MCF 10A (cell line): ENCODE measurements around the gene OSBP2. TPM values are rescaled to one million over a fixed set of nuclear protein-coding genes. Genes with fewer than 3 reads are reported as not detected.

ENCODE experiments used
- BruUV-seq: library from RNA; stranded (reverse); fragments of 400-500 nt; replicated peaks from 2 replicates; lab custom pipeline; 2021; lab: Mats Ljungman, UMichigan
- CTCF ChIA-PET: fragments of 300-600 bp; sonication (Branson Sonifier 250); formaldehyde crosslinking; extraction: SDS; loops from one replicate; lab custom pipeline; 2021; ENCODE audit warnings: antibody characterized with exemption, inconsistent platforms; lab: Yijun Ruan, JAX
- POLR2A ChIA-PET: fragments of 300-600, 350-650 bp; sonication (Branson Sonifier 250); formaldehyde crosslinking; extraction: SDS; loops from one replicate; lab custom pipeline; 2020; ENCODE audit warnings: antibody characterized with exemption, inconsistent platforms; lab: Yijun Ruan, JAX
- DNase-seq: peaks from one replicate; pipeline ENCODE4 v3.0.0-alpha.2; 2018; ENCODE audit not compliant: unreplicated experiment
- H3K27ac Mint-ChIP-seq: one replicate; pipeline ENCODE4 v1.8.0; 2022; ENCODE audit warnings: mild to moderate bottlenecking, low read depth, mixed read lengths; ENCODE audit not compliant: unreplicated experiment
- H3K27me3 Mint-ChIP-seq: one replicate; pipeline ENCODE4 v1.8.0; 2022; ENCODE audit warnings: mixed read lengths; ENCODE audit not compliant: insufficient read depth, unreplicated experiment
- H3K36me3 Mint-ChIP-seq: one replicate; pipeline ENCODE4 v1.8.0; 2022; ENCODE audit warnings: mild to moderate bottlenecking, moderate library complexity, mixed read lengths; ENCODE audit not compliant: insufficient read depth, unreplicated experiment
- H3K4me1 Mint-ChIP-seq: one replicate; pipeline ENCODE4 v1.8.0; 2022; ENCODE audit warnings: mixed read lengths; ENCODE audit not compliant: insufficient read depth, unreplicated experiment
- H3K4me3 Mint-ChIP-seq: one replicate; pipeline ENCODE4 v1.8.0; 2022; ENCODE audit warnings: mild to moderate bottlenecking, moderate library complexity, mixed read lengths; ENCODE audit not compliant: unreplicated experiment
- H3K9me3 Mint-ChIP-seq: one replicate; pipeline ENCODE4 v1.8.0; 2022; ENCODE audit warnings: mixed read lengths; ENCODE audit not compliant: unreplicated experiment
- intact Hi-C: fragments of 100-400 bp; cut with micrococcal nuclease; formaldehyde crosslinking; loops from 2 replicates; pipeline ENCODE4 v1.14.1; 2022
- total RNA-seq: library from RNA; stranded (reverse); gene quantifications from 2 replicates; pipeline ENCODE4 v1.2.3, GENCODE V29; 2022
- TF ChIP-seq, protein P1 (sequence below): fragments of 200-600 bp; IDR thresholded peaks from one replicate; pipeline ENCODE4 v1.8.0; 2022; ENCODE audit warnings: antibody characterized with exemption, mild to moderate bottlenecking; ENCODE audit not compliant: unreplicated experiment

Gene OSBP2
- total RNA-seq, 1 experiment from 2014 or later: 276 TPM

DNA sequence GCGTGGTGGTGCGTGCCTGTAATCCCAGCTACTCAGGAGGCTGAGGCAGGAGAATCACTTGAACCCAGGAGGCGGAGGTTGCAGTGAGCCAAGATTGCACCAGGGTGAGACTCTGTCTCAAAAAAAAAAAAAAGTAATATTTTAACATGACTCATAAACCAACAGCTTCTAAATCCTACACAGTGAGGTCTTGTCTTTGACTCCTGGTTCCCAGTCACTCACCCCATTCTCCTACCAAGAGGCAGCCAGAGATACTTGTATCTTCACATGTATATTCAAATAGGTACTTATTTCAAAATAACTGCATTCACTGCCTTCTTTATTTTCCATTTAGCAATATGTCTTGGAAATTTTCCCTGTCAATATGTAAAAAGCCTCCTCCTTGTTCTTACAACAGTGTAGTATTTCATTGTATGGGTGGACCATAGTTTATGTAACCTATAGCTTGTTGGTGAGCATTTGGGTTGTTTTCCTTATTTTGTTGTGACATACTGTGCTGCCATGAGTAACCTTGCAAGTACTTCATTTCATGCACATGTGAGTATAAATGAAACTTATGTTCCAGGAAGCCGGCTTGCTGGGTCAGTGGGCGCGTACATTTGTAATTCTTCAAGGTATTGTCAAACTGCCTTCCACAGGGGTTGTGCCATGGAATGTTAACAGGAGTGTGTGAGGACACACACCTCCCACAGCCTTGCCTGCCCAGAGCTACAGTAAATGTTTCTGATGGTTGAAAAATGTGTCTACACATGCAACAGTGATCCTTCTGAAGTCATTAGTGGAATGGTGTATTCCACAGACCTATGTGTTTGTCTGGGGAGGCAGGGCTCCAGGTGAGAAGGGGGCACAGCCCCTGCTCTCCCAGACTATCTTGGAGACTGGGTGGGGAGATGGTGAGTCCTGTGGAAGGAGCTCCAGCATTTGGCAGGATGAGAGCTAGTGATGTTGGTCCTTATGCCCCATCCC, 47.9 kb downstream of the OSBP2 start:
- DNase-seq: peak; percentile 44
- Mint-ChIP-seq H3K4me1 (peaks cover 5% of the 10 kb centered on the region), H3K27me3 (no peaks in the 10 kb centered on the region), H3K36me3 (no peaks in the 10 kb centered on the region), H3K9me3 (no peaks in the 10 kb centered on the region), H3K4me3 (no peak overlapping the region), H3K27ac (no peak overlapping the region)
- TF ChIP-seq, protein P1, sequence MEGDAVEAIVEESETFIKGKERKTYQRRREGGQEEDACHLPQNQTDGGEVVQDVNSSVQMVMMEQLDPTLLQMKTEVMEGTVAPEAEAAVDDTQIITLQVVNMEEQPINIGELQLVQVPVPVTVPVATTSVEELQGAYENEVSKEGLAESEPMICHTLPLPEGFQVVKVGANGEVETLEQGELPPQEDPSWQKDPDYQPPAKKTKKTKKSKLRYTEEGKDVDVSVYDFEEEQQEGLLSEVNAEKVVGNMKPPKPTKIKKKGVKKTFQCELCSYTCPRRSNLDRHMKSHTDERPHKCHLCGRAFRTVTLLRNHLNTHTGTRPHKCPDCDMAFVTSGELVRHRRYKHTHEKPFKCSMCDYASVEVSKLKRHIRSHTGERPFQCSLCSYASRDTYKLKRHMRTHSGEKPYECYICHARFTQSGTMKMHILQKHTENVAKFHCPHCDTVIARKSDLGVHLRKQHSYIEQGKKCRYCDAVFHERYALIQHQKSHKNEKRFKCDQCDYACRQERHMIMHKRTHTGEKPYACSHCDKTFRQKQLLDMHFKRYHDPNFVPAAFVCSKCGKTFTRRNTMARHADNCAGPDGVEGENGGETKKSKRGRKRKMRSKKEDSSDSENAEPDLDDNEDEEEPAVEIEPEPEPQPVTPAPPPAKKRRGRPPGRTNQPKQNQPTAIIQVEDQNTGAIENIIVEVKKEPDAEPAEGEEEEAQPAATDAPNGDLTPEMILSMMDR: no peak
- BruUV-seq: no TSS peak
- intact Hi-C loops: no loop called here
- ChIA-PET CTCF (interaction anchor here (0.6 to 1.6 kb wide), 4 partner anchors 12 to 365 kb away, joined by 3 to 9 read pairs (median 4); no protein-coding TSS in a partner anchor), POLR2A (interaction anchor here (0.6 to 1.0 kb wide), 2 partner anchors 15 to 154 kb away, joined by 3 read pairs; no protein-coding TSS in a partner anchor)

DNA sequence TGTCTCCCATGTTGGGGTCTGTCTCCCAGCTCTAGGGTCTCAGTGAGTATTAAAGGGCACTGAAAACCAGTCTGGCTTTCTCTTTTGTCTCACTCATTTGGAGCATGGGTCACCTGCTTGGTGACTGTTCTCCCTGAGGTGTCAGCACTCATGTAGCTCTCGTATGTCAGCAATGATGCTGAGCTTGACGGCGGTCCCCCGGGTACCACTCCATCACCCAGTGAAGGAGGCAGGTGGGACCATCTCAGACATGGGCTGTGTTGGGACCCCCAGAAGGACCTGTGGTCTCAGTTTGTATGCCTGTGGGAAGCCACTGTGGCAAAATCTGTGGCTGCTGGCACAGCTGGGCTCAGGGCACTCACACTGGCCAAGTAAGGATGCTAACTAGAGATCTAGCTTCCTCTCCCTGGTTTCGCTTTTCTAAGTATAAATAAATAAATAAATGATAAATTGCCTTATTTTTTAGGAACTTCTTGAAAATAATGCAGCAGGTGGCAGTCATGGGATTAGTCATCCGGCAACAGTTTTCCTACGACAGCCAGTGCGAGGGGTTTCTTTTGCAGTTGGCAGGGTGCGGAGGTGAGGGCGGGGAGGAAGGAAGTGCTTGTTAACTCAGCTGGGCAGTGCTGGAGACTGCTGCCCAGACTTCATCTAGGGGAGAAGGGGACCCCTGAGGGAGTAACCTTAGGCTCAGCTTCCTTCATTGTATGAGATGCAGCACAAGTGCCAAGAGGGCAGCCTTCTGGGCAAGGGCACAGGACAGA, 48.8 kb downstream of the OSBP2 start:
- no TSS peak for BruUV-seq
- TF ChIP-seq, protein P1: no peak
- CTCF ChIA-PET: interaction anchor here (0.6 to 1.6 kb wide), 6 partner anchors 11 to 364 kb away, joined by 3 to 9 read pairs (median 4); partner anchors contain the start of gene RNF215
- H3K27me3 Mint-ChIP-seq: no peaks in the 10 kb centered on the region
- H3K9me3 Mint-ChIP-seq: no peaks in the 10 kb centered on the region
- intact Hi-C loops: no loop called here
- POLR2A ChIA-PET: interaction anchor here (0.6 to 1.0 kb wide), 2 partner anchors 16 to 153 kb away, joined by 3 read pairs; no protein-coding TSS in a partner anchor
- no peaks in the 10 kb centered on the region for H3K36me3 Mint-ChIP-seq
- H3K4me3 Mint-ChIP-seq: no peak overlapping the region
- H3K4me1 Mint-ChIP-seq: peaks cover 5% of the 10 kb centered on the region
- DNase-seq: no peak
- H3K27ac Mint-ChIP-seq: no peak overlapping the region

DNA sequence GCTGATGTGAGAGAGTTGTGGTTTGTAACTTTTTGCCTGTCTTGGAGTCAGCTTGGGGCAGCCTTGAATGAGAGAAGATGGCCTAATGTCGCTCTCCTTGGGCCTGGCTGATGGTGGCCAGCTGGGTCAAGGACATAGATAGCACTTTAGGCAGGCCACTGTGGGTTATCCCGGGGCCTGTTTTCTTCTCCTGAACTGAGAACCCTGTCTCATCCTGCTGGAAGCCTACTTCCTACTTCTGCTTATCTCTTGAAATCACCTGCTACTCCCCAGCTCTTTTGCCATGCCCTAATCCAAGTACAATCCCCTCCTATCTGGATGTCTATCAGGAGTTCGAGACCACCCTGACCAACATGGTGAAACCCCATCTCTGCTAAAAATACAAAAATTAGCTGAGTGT, 49.5 kb downstream of the OSBP2 start:
- no peaks in the 10 kb centered on the region for H3K9me3 Mint-ChIP-seq
- no peaks in the 10 kb centered on the region for H3K36me3 Mint-ChIP-seq
- no peak for DNase-seq
- H3K4me1 Mint-ChIP-seq: peaks cover 5% of the 10 kb centered on the region
- H3K4me3 Mint-ChIP-seq: no peak overlapping the region
- TF ChIP-seq, protein P1: no peak
- no peaks in the 10 kb centered on the region for H3K27me3 Mint-ChIP-seq
- H3K27ac Mint-ChIP-seq: no peak overlapping the region
- intact Hi-C loops: no loop called here
- CTCF ChIA-PET: interaction anchor here (0.6 to 2.6 kb wide), 4 partner anchors 11 to 357 kb away, joined by 3 to 19 read pairs (median 4); partner anchors contain the start of gene RNF215
- POLR2A ChIA-PET: no interaction called here
- no TSS peak for BruUV-seq
